ENCODE results near the gene HDAC5.
"Not testable (repeated sequence)": the region's sequence is repeated elsewhere in the genome, so short reads cannot be mapped to it uniquely, and the experiment has no call there.

HDAC5 gene

DNA sequence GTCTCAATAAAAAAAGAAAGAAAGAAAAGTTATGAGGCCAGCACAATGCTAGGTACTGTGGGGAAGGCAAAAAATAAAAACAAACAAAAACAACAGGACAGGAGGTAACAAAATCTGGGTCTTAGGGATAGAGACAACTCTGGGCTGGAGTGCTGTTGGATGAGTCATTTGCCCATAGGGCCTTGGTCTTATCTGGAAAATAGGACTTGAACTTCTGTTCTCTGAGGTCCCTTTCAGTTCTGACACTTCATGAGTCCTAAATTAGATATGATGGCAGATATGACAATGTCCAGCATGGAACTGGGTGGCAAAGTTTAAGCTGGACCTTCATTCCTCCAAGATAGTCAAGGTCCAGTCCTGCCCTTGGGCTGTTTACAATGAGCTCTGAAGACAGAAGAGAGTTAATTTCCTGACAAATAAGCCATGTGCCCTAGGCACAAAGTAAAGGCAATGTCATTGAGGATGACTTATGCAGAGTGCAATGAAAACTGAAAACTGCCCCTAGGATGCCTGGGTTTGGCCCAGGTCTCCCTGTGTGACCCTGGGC, 8.9 kb upstream of the HDAC5 start:
- DNase-seq, result no peak

DNA sequence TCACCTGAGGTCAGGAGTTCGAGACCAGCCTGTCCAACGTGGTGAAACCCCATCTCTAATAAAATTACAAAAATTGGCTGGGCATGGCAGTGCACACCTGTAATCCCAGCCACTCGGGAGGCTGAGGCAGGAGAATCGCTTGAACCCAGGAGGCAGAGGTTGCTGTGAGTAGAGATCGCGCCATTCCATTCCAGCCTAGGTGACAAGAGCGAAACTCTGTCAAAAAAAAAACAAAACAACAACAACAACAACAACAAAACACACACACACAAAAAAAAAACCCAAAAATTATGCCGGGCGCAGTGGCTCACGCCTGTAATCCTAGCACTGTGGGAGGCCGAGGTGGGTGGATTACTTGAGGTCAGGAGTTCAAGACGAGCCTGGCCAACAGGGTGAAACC, 7.9 kb upstream of the HDAC5 start:
- not testable (repeated sequence) for DNase-seq

DNA sequence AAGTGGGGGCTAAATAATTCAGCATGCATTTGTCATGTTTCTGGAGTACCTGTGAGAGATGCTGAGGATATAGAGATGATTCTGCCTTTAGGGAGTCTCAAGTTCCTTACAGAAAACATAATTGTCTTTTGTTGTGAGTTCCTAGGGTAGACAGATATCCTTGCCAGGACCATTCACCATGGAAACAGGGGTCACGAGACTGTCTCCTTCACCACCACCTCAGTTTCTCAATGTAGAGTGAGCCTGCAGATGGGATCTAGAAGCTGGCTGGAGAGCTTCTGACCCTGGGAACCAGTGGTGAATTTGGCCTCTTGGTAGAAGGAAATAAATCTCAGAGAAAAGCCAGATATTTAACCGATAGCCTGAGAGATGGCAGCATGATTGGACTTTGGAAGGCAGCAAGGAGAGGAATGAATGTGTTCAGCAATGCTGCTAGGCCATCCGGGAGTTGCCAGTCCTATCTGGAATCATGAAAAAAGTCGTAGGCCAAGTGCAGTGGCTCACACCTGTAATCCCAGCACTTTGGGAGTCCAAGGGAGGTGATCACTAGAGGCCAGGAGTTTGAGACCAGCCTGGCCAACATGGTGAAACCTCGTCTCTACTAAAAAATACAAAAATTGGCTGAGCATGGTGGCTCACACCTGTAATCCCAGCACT, 7.4 kb upstream of the HDAC5 start:
- no peak for DNase-seq

DNA sequence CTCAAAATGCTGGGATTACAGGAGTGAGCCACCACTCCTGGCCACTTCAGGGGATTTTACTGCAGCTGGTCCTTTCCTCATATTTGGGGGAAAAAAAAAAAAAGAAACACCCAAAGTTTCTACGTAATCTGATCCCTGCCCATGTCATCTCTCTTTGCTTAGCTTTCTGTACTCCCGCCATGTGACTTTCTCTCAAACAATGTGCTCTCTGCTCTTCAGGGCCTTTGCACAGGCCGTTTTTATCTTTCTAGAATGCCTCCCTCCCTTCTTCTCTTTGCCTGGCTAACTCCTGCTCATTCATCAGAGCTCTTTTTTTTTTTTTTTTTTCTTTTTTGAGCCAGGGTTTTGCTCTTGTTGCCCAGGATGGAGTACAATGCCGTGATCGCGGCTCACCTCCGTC, 4.9 kb upstream of the HDAC5 start:
- no peak for DNase-seq

DNA sequence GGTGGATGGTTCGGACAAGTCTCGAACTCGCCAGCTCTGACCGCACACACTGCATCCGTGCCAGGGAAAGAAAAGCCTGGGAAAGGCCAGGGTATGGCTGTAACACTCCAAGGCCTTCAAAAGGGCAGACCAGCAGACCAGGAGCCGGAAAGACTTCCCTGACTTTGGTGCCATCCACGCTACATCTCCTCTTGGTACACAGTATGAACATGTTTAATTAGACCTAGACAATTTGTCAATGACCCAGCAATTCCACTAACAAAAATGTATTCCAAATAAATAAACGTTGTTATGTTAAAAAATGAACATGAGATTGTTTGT, 637 bp upstream of the HDAC5 start:
- DNase-seq, result no peak

DNA sequence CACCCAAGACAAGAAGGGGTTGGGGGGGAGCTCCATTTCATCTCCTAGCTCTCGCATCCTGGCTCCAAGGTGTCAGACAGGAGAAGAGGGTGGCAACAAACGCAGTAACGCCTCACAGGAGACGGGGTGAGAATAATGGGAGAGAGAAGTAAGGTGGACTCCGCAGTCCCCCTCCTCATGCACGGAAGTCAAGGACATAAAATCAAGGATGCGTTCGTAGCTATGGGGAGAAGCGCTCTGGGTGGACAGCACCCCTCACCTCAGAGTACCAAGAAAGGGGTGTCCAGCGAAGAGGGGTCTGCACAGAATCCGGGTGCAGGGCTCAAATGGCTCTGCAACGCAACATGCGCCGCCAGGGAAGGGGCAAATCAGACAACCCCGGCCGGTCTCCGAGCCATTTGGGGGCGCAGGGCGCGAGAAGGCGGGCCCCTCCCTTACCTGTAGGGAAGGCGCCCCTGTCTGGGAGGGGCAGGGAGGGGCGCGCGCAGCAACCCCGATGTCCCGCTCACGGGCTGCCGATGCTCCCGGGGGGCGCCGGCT, 555 bp downstream of the HDAC5 start:
- DNase-seq, result peak; percentile 27

DNA sequence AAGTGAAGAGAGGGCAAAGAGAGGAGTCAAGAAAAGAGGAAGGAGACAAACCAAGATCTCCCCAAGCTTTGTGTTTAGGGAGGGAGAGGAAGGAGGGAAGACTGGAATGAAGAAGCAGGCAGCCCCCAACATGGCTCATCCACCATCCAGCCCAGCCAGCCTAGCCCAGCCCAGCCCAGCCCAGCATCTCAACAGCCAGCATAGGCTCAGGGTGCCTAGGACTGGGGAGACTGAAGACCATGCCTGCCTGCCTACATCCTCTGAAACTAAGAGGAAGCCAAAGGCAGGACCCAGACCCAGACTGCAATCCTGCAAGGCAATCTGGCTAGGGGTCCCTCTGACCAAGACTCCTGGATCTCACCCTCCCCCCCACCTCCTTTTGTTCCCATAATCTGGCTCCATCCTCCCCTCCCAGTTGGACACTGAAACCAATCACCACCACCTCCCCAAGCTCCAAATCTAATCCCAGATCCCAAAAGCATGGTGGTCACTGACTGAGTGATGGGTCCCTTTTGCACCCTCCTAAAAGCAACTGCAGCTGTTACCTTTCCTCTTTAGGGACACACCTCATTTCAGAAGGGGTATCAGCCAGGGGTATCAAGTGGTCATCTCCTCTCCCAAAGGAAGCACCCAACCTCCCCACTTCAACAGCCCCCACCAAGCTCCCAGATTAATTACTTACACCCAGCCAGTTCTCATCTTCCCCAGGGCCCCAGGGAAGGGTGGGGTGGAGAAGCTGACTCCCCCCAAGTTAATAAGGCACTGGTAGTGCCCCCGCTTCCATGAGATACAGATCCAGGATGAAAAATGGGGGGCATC, 1.2 kb downstream of the HDAC5 start:
- DNase-seq, result no peak

DNA sequence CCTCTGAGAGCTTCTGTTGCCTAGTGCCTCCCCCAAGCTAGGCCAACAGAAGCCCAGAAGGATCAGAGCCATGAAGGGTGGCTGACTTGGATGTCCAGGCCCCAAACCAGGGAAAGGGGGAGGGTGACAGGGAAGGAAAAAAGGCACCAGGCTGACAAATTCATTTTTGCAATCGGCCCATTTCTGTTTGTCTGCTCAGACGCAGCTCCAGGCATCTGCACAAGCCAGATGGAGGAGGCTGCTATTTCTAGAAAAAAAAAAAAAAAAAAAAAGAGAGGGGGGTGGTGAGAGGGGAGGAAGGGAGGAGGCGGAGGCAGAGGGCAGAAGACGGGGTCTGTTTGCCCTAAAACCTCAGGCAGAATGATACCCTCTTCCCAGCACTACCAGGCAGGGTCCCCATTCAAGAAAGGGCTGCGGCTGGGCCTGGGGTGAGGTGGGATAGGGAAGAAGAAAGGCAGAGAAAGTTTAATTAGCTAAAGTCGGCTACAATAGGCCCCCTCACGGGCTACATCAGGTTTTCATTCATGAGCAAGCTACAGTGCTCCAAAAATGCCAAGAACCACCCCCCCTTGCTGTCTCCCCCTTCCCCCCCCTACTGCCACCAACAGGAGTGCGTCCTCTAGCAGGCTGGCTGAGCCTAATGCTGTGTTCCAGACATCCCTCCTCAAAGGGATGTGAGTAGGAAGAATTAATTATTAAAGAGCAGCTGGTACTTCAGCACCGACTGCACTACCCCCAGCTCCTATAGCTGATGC, 2.4 kb downstream of the HDAC5 start:
- no peak for DNase-seq

DNA sequence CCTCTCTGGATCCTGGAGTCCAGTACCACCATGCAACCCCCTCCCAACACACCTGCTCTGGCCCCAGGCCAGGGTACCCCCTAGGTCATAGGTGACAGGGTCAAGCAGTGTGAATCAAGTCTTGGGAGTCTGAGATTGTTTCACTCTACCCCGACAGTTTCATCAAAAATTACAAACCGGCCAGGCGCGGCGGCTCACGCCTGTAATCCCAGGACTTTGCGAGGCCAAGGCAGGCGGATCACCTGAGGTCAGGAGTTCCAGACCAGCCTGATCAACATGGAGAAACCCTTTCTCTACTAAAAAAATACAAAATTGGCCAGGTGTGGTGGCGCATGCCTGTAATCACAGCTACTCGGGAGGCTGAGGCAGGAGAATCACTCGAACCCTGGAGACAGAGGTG, 3.2 kb downstream of the HDAC5 start:
- DNase-seq, result not testable (repeated sequence)

DNA sequence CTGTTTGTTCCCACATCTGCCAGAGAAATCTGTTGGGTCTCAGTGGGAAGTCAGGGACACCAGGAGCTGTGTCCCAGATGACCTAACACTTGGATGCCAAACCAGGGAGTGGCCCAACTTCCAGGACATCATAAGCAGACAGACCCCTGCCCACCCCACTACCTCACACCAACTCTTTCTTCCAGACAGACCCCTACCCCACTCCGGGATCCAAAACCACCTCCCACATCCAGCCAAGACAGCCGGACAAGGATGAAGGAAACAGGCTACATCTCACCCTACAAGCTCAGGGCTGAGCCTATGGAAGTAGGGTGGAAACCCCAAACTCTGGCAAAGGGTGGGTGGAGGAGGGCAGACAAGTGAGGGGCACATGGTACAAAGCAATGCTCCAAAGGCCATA, 3.6 kb downstream of the HDAC5 start:
- no peak for DNase-seq

DNA sequence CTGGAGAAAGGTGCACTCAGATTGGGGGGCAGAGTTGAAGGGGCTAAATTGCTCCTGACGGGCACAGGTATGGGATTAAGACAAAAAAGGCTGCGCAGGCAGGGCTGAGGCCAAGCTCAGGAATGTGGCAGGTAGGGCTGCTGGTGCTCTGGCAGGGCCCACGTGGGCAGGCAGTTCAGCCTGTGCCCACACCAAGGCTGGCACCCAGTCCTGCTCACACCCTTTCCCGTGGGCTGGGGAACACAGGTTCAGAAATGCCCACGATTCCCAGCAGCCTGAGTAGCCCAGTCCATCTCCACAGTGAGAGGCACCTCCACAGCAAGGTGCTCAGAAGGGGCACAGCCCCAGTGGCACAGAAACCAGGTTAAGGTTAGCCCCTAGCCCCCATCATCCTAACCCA, 4.4 kb downstream of the HDAC5 start:
- DNase-seq, result no peak

DNA sequence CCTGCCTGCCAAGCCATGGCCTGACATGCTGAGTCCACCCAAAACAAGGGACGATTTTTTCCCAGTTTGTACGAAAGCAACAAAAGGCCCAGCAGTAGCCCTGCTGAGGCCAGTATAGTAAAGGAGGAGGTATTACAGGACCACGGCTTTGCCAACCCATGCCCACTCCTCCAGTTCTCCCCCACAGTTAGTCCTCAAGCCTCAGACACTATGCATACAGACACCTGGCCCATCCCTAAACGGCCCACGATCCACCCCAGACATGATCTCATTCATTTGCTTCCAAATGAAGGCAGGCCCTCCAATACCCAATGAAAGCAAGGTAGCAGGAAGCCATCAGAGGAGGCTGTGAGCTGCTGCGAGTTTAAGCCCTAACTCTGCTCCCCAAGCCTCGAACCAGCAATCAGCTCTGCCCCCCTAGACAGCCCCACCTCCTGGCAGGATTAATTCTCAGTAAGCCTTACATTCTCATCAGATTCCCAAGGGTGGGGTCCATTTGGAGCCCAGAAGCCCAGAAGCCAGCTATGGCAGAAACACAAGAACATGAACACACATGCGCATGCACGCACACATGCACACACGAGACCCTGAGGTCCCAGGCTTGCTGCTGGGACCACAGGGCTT, 4.9 kb downstream of the HDAC5 start:
- no peak for DNase-seq

DNA sequence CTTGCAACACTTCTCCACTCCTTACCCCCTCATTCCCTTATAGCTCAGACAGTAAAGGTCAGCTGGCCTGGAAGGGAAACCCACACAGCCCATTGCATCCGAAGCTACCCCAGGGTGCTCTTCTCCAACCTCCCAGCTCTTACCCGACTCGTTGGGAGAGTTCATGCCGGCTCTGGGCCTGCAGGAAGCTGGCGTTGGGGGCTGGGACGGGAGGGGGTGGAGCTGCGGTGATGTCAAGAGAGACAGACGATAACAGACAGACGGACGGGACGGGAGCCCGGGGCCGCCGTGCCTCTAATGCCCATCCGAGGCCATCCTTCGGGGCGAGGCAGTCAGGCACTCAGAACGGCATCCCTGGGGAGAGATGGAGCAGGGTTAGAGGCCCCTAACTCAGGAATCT, 6.1 kb downstream of the HDAC5 start:
- no peak for DNase-seq

DNA sequence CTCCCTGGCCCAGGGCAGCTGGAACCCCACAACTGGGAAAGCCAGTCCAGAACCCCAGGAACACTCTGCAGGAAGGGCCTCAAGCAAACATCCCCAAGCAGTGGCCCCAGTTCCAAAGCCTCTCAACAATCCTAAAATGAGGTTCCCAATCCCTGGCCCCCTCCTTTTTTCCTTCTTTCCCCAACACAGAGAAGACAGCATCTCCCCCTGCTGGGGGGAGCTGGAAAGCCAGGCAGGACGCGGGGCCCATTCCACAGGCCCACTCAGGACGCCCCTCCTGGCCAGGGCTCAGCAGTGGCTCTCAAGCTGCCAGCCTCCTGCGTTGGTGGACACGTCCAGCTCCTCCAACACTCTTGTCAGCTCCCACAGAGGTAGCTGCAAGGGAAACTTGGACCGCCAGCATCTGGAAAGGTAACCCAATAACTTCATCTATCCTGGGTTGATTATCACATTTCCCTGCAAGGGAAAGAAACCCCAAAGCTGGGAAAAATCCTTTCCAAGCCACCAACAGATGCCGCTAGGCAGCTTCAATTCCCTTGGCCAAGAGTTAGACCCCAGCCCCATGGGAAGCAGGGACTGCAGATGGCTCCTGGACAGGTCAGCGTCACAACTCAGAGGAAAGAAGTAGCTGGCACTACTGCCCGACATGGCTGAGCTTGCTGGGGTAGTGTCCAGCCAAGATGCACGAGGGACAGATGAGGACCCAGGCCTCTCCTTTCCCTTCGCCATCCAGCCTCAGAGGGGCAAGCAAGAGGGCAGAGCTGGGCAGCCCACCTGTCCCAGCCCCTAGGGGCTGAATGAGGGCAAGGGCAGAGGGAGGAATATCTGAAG, 7.6 kb downstream of the HDAC5 start:
- DNase-seq, result peak; percentile 20

DNA sequence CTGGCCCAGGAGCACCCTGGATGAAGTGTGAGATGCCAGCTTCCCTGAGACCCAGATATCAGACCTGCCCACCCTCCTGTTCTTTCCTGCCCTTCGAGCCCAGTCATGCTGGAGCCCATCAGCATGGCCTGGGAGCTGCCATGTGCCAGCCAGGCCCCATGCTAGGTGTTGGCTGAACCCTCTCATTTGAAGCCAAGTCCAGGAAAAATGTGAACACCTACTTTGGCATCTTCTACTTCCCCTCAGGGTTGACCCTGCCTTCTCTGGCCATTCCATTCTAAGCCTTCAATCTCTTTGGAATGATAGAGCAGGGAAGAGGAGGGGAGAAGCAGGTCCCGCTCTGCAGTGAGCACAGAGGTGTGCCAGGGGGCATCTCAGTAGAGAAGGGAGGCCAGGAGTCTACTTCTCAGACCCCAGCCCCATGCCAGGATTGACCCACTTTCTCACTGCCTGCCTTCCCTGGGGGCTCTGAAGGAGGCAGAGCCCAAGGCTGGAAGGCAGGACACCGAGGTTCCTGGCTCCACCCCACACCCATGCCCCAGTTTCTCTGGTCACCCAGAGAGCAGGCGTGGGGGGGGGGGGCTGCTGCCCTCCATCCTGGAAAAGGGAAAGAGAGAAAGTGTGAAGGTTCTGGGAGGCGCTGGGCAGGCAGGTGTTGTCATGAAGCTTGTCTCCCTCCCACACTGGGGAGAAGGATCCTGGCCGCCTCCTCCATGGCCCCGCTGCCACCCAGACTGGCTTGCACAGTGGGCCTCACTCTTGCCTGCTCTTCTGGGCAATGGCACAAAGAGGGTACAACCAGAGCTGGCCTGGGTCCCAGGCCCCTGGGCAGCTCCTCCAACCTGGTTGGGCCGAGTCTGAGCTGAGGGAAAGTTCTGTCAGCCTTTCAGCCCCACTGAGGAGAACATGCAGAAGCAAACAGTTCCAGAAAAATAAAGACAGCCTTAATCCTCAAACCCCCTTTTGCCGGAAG, 9.3 kb downstream of the HDAC5 start:
- no peak for DNase-seq

DNA sequence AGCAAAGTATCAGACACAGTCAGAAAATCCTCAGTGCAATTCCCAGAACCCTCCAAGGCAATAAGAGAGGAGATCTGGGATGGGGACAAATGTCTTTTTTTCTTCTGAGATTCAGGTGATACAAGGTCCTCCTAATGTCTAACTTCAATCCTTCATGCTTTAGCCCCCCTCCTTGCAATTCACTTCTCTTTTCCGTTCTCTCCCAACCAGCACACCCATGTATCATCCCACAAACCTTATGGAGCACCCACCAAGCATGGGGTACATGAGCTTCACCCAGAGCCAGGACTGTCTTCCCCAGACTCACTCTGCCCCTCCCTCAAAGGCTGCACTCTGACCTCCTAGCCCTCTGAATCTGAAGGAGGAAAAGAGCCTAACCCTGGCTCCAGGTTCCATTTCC, 10.1 kb downstream of the HDAC5 start:
- no peak for DNase-seq

DNA sequence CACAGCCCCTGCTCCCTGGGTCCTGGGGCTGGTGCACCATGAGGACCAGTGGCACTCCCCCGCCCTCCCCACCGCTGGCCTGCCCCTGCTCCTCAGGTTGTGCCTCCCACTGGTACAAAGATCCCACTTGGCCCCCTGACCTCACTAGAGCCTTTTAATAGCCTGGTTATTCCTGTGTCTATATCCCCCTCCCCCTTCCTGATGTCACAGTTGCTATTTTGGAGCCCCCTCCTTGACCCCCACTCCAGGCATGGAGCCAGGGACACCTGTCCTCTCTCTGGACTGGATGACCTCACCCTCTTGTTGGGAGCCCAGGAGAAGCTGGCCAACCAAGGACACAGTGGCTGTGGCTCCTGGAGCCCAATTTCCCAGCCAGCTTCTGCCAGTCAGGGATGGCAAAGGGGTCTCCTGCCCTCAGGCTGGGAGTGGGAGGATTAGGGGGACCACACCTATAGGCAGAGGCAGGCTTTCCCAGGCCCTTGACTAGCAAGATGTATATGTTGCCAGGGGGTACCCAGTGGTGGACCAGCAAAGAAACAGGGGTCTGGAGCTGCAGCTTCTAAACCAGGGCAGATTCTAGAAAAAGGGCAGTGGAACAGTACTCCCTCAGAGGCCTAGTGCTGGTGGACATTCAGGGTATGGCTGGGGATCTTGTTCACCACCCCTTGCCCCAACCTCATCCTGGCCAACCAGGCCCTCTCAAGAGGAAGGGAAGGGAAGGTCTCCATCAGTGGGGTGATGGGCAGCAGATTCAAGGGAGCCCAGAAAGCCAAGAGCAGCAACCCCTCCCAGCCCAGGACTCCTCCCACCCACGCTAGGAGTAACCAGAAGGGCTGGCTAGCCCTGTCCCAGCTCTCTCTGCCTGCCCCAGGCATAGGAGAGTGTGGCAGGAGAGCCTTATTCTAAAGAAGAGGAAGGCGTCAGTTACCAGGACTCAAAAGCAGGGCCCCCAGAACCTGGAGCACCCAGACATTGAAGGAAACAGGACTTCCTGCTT, 10.9 kb downstream of the HDAC5 start:
- DNase-seq, result no peak

DNA sequence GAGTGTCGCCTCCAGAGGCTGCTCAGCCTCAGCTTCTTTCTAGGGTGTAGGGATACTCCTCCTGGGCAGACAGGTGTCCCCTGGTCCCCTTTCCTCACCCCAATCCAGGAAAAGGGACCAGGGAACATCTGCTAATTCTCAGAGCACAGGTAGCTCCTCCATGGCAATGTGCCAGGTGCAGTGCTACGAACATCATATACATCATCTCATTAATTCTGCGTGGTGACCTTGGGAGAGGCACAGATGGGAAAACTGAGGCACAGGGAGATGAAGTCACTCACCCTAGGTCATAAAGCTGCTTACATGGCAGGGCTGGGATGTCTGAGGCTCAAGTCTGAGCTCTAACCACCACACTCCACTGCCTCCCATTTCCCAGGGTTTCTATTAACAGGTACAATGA, 11.7 kb downstream of the HDAC5 start:
- DNase-seq, result no peak

DNA sequence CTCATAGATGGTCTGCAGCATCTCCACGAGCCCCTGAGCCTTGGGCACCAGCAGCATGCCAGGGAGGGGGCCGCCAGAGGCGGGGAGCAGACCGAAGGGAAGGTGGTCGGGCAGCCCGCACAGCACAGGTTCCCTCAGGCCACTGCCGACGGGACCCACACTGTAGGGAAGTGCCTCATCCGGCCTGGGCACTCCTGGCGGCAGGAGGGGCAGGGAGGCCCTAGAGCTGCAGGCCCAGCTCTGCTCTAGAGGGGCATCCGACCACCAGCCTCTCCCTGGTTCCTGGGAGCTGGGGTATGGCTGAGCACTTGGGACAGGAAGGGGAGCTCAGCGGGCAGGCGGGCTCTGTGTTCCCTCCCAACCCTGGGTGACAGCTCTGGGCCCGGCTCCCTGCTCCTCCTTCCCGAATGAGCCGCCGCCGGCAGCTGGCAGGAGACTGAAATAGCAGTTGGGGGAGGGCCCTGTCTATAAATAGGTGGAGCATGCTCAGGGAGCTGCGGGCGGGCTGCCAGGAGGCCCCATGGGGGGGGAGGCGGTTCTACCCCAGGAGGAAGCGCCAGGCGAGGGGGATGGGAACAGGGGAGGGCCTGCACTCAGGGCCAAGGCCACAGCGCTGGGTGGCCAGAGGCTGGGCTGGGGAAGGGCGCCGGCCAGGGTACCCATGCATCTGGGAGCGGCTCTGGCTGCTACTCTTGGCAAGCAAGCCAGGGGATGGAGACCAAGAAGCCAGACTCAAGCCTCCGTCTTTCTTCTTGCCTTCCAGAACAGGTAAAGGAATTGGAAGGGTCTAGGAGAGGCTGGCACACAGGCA, 12.4 kb downstream of the HDAC5 start:
- DNase-seq, result peak; percentile 34
